ENCODE measurements around the gene BGN. TPM values are rescaled to one million over a fixed set of nuclear protein-coding genes. Genes with fewer than 3 reads are reported as not detected.

BGN gene
- total RNA-seq, 1 experiment from 2014 or later, result 1.2 TPM

- Histone ChIP-seq H3K23me2 (ENCODE audit: insufficient read length, low read depth, low read length, poor library complexity, severe bottlenecking) (no peaks in the 10 kb centered on the region), H4K20me1 (ENCODE audit: control insufficient read depth, insufficient read depth, insufficient read length) (no peaks in the 10 kb centered on the region), H3K27ac (ENCODE audit: insufficient read length, low read depth, low read length) (no peak overlapping the region), H3K18ac (ENCODE audit: insufficient read length, low read depth, low read length) (no peak overlapping the region), H2BK12ac (ENCODE audit: insufficient read length, low read depth, low read length) (no peak overlapping the region), H4K91ac (ENCODE audit: insufficient read length, low read depth, low read length) (no peak overlapping the region), H3K4ac (ENCODE audit: low read depth, low read length) (no peak overlapping the region), H2AK5ac (ENCODE audit: insufficient read length, low read length) (no peak overlapping the region), H4K5ac (ENCODE audit: insufficient read length, low read depth, low read length) (no peak overlapping the region), H3K14ac (ENCODE audit: insufficient read depth, low read length) (no peak overlapping the region), H3K56ac (ENCODE audit: insufficient read length, low read depth, low read length) (no peak overlapping the region), H4K8ac (replicated peaks; ENCODE audit: insufficient read length, low read depth, low read length) (no peak overlapping the region), H2BK120ac (ENCODE audit: low read depth, low read length, poor library complexity, severe bottlenecking) (no peak overlapping the region), H3K79me2 (ENCODE audit: insufficient read depth, low read length) (no peaks in the 10 kb centered on the region), H3K4me2 (ENCODE audit: insufficient read depth, insufficient read length, low read length) (no peak overlapping the region), H2BK20ac (ENCODE audit: low read depth, low read length, poor library complexity, severe bottlenecking) (no peak overlapping the region), H3T11ph (ENCODE audit: low read length) (no peak overlapping the region), H3K23ac (ENCODE audit: insufficient read length, low read depth, low read length) (no peak overlapping the region), H3K9ac (ENCODE audit: extremely low read depth, insufficient read length, low read length) (no peak overlapping the region), H2AFZ (ENCODE audit: low read length) (no peak overlapping the region), H3K79me1 (ENCODE audit: insufficient read depth, low read depth, low read length, poor library complexity, severe bottlenecking) (no peaks in the 10 kb centered on the region), H2BK5ac (ENCODE audit: insufficient read length, low read length) (no peak overlapping the region), H3K9me3 (ENCODE audit: control insufficient read depth, low read depth, low read length) (peaks cover 24% of the 10 kb centered on the region), H2BK15ac (ENCODE audit: low read depth, low read length) (no peak overlapping the region), H3K27me3 (ENCODE audit: insufficient read depth, low read length) (no peaks in the 10 kb centered on the region), H3K4me1 (ENCODE audit: insufficient read depth, low read length) (no peaks in the 10 kb centered on the region)
- peaks cover 10% of the 10 kb centered on the region for H3K27me3 Mint-ChIP-seq (ENCODE audit: low read depth)
- H3K4me3 Mint-ChIP-seq, result peak overlapping the region in 1 of 2 experiments; percentile 17; a peak in 1 of 5 replicates
- no CpG with 5 or more reads among the region's 12 CpGs for WGBS (ENCODE audit: extremely low coverage, insufficient read length, low lambda C conversion rate)
- TF ChIP-seq CTCF (conservative IDR thresholded peaks at IDR 0.05), result no peak
- peaks cover 0 to 7% of the 10 kb centered on the region in 2 experiments; a peak in 2 of 4 replicates for H3K4me1 Mint-ChIP-seq
- no peak overlapping the region for H3K27ac Mint-ChIP-seq
- no peak for DNase-seq
- H3K9me3 Mint-ChIP-seq, result peaks cover 45 to 61% of the 10 kb centered on the region in 2 experiments
- peaks cover 0 to 2% (median 0%) of the 10 kb centered on the region in 3 experiments; a peak in 1 of 7 replicates for H3K36me3 Mint-ChIP-seq (ENCODE audit: insufficient read depth in 1 of 3, low read depth in 3 of 3)
Observed at GRCh38 chrX:153494061-153494460, 719 bp upstream of the BGN start.
